NB4 (cell line): ENCODE results near the gene NUTM2D.
"Not testable (repeated sequence)": the region's sequence is repeated elsewhere in the genome, so short reads cannot be mapped to it uniquely, and the experiment has no call there.

Experiments used
- TF ChIP-seq, protein P1 (sequence below): IDR thresholded peaks from one replicate; pipeline ENCODE4 v1.5.1; 2012; ENCODE audit warnings: low read depth, low read length
- TF ChIP-seq, protein P2 (sequence below): IDR thresholded peaks from 2 replicates; pipeline ENCODE4 v1.6.1; 2011; ENCODE audit warnings: low read depth, low read length

DNA sequence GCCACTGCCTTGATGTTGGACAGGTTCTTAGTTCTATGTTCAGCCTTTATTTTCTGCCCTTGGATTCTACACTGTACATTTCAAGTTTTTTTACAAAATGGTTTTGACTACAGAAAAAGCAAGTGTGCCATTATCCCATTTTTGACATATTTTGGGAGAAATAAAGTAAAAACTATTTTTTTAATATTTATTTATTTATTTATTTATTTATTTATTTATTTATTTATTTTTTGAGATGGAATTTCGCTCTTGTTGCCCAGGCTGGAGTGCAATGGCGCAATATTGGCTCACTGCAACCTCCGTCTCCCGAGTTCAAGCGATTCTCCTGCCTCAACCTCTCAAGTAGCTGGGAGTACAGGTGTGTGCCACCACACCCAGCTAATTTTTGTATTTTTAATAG is 33.0 kb upstream of the NUTM2D start:
- TF ChIP-seq, protein P1, sequence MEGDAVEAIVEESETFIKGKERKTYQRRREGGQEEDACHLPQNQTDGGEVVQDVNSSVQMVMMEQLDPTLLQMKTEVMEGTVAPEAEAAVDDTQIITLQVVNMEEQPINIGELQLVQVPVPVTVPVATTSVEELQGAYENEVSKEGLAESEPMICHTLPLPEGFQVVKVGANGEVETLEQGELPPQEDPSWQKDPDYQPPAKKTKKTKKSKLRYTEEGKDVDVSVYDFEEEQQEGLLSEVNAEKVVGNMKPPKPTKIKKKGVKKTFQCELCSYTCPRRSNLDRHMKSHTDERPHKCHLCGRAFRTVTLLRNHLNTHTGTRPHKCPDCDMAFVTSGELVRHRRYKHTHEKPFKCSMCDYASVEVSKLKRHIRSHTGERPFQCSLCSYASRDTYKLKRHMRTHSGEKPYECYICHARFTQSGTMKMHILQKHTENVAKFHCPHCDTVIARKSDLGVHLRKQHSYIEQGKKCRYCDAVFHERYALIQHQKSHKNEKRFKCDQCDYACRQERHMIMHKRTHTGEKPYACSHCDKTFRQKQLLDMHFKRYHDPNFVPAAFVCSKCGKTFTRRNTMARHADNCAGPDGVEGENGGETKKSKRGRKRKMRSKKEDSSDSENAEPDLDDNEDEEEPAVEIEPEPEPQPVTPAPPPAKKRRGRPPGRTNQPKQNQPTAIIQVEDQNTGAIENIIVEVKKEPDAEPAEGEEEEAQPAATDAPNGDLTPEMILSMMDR: not testable (repeated sequence)
- TF ChIP-seq, protein P2, sequence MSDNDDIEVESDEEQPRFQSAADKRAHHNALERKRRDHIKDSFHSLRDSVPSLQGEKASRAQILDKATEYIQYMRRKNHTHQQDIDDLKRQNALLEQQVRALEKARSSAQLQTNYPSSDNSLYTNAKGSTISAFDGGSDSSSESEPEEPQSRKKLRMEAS: not testable (repeated sequence)
